Mucosa of descending colon (tissue), 3 donors: ENCODE data around the gene CCDC17. TPM values are rescaled to one million over a fixed set of nuclear protein-coding genes. Genes with fewer than 3 reads are reported as not detected.

Source experiments
- ATAC-seq: fragments of 200-7000 bp; cut with Tn5 transposase; one replicate; pipeline ENCODE4 v1.9.1; 2020; ENCODE audit warnings: mild to moderate bottlenecking, moderate library complexity
- DNase-seq, 3 donors: peaks; one replicate each; pipeline ENCODE4 v3.0.0-alpha.2; 2020
- H3K36me3 ChIP-seq: fragments of 200-600 bp; one replicate; pipeline ENCODE4 v1.8.0; 2021; ENCODE audit warnings: low read depth, mild to moderate bottlenecking
- H3K4me1 ChIP-seq: fragments of 200-600 bp; one replicate; pipeline ENCODE4 v1.8.0; 2021; ENCODE audit warnings: low read depth, mild to moderate bottlenecking
- H3K4me3 ChIP-seq: fragments of 200-600 bp; one replicate; pipeline ENCODE4 v1.8.0; 2021; ENCODE audit warnings: mild to moderate bottlenecking
- H3K9me3 ChIP-seq: fragments of 200-600 bp; one replicate; pipeline ENCODE4 v1.8.0; 2021; ENCODE audit warnings: mild to moderate bottlenecking
- intact Hi-C, 2 donors: fragments of 100-400 bp; cut with DNase I in 1 of 2; cut with micrococcal nuclease in 1 of 2; formaldehyde crosslinking; loops; one replicate each; pipeline versions ENCODE4 v1.11.0 to v1.11.1; 2022; cut with DNase I, micrococcal nuclease
- long read RNA-seq, 2 donors: library from polyadenylated mRNA; unstranded; transcript quantifications; one replicate each; pipeline ENCODE4 v2.0.0, GENCODE V29; 2019 to 2021
- total RNA-seq, 3 donors: library from RNA; stranded (reverse); fragmentation: NEBNext Ultra II Directional in 2 of 3; extraction: Animal tissue kit (Norgen Biotek cat#: 25700) in 2 of 3; gene quantifications; one replicate each; pipeline versions ENCODE4 v1.2.1 to v1.2.4, GENCODE V29; 2021 to 2023
- TF ChIP-seq, protein P1 (sequence below): fragments of 200-600 bp; IDR thresholded peaks from one replicate; pipeline ENCODE4 v1.8.0; 2022; ENCODE audit warnings: antibody characterized with exemption, mild to moderate bottlenecking
- donor health status: DM: no; HTN: no; CAD: no; lungs with moderate emphysema.
- donor health status: DM: no; HTN: no; CAD: no.
- donor health status: DM: no; HTN: yes; CAD: no.

Gene CCDC17
- total RNA-seq = 1 to 10 TPM; 4.1 to 6.8 (median 6.0) TPM
- long read RNA-seq, donor 1, partial matches to known transcripts = 2 of 2 reads
- long read RNA-seq, donor 1, other reads (novel, unspliced or antisense) = 0 of 2 reads
- long read RNA-seq, donor 2 = 0 reads

GRCh38 chr1:45623972-45624371 lies at the start of gene CCDC17:
TSS of gene CCDC17 (minus strand) at chr1:45624054. CDS start at chr1:45623909, 145 bp downstream.
- intact Hi-C loops = no loop called here
- Histone ChIP-seq H3K4me1 (no peaks in the 10 kb centered on the region), H3K4me3 (no peak within 1 kb of the TSS), H3K9me3 (no peaks in the 10 kb centered on the region), H3K36me3 (no peaks in the 10 kb centered on the region)
- no peak for DNase-seq
- ATAC-seq = no peak
- TF ChIP-seq, protein P1, sequence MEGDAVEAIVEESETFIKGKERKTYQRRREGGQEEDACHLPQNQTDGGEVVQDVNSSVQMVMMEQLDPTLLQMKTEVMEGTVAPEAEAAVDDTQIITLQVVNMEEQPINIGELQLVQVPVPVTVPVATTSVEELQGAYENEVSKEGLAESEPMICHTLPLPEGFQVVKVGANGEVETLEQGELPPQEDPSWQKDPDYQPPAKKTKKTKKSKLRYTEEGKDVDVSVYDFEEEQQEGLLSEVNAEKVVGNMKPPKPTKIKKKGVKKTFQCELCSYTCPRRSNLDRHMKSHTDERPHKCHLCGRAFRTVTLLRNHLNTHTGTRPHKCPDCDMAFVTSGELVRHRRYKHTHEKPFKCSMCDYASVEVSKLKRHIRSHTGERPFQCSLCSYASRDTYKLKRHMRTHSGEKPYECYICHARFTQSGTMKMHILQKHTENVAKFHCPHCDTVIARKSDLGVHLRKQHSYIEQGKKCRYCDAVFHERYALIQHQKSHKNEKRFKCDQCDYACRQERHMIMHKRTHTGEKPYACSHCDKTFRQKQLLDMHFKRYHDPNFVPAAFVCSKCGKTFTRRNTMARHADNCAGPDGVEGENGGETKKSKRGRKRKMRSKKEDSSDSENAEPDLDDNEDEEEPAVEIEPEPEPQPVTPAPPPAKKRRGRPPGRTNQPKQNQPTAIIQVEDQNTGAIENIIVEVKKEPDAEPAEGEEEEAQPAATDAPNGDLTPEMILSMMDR = no peak

DNA sequence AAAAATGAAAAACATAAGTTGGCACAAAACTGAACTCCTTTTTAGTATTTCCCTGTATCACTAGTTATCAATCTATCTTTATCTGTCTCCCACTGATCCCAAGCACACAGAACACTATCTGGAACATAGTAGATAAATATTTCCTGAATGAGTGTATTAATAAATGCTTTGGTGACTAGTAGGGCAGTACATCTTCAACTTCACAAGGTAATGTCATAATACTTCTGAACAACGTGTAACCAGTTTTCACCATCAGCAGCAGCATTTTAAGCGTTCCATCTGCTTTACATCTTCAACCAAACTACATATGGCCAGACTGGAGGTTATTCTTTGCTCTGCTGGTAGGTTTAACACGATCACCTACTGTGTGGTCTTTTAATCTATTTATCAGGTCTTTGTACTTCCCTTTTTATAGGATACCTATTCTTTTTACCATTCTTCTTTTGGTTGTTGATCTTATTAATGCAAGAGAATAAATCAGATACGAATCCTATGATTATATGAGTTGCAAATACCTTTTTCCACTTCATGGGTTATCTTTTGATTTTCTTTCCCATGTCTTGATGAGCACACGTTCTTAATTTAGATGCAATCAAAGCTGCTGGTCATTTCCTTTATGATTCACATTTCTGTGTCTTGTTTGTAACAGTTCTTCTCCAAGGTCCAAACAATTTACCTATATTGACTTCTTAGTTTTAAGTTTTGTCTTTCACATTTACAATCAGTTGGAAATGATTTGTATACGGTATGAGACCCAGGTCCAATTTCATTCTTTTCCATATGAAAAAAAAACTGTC lies 46.2 kb upstream of the CCDC17 start:
- H3K36me3 ChIP-seq = no peaks in the 10 kb centered on the region
- H3K9me3 ChIP-seq = no peaks in the 10 kb centered on the region
- H3K4me3 ChIP-seq = no peak overlapping the region
- H3K4me1 ChIP-seq = peaks cover 33% of the 10 kb centered on the region
- TF ChIP-seq, protein P1 = no peak
- no peak for DNase-seq
- no peak for ATAC-seq
- intact Hi-C loops = no loop called here

- Histone ChIP-seq H3K4me3 (no peak overlapping the region), H3K4me1 (peaks cover 33% of the 10 kb centered on the region)
These were observed 45.5 kb upstream of the CCDC17 start for GRCh38 chr1:45669379-45669778.

GRCh38 chr1:45668526-45668925 lies 44.7 kb upstream of the CCDC17 start:
- no peak for DNase-seq
- H3K4me3 ChIP-seq = no peak overlapping the region
- ATAC-seq = no peak

More at GRCh38 chr1:45669379-45669778, 45.5 kb upstream of the CCDC17 start:
- intact Hi-C loops = no loop called here
- Histone ChIP-seq H3K36me3 (no peaks in the 10 kb centered on the region), H3K9me3 (no peaks in the 10 kb centered on the region)
- TF ChIP-seq, protein P1 = no peak
- DNase-seq (no peak), ATAC-seq (no peak)

GRCh38 chr1:45667321-45668111 lies 43.7 kb upstream of the CCDC17 start:
- Histone ChIP-seq H3K4me1 (peaks cover 25% of the 10 kb centered on the region), H3K4me3 (no peak overlapping the region), H3K36me3 (no peaks in the 10 kb centered on the region), H3K9me3 (no peaks in the 10 kb centered on the region)
- ATAC-seq (no peak), DNase-seq (no peak)
- TF ChIP-seq, protein P1 = no peak
- intact Hi-C loops = no loop called here

More at GRCh38 chr1:45668526-45668925, 44.7 kb upstream of the CCDC17 start:
- Histone ChIP-seq H3K9me3 (no peaks in the 10 kb centered on the region), H3K4me1 (peaks cover 26% of the 10 kb centered on the region), H3K36me3 (no peaks in the 10 kb centered on the region)
- TF ChIP-seq, protein P1 = no peak
- intact Hi-C loops = no loop called here
